Panc1 (cell line): ENCODE measurements around the gene CD300E. TPM values are rescaled to one million over a fixed set of nuclear protein-coding genes. Genes with fewer than 3 reads are reported as not detected.

ENCODE experiments used
- ATAC-seq: fragments of 200-7000 bp; cut with Tn5 transposase; 2 replicates; pipeline ENCODE4 v1.9.1; 2020; ENCODE audit warnings: mild to moderate bottlenecking, moderate library complexity
- BruUV-seq: library from RNA; stranded (reverse); fragments of 400-500 nt; replicated peaks from 2 replicates; lab custom pipeline; 2021; lab: Mats Ljungman, UMichigan
- CTCF ChIA-PET: fragments of 300-600 bp; sonication (Branson Sonifier 250); formaldehyde crosslinking; loops from one replicate; lab custom pipeline; 2022; ENCODE audit warnings: antibody characterized with exemption; lab: Charles Lee
- POLR2A ChIA-PET: fragments of 300-600 bp; sonication (Branson Sonifier 250); formaldehyde crosslinking; loops from one replicate; lab custom pipeline; 2022; ENCODE audit warnings: antibody characterized with exemption; lab: Charles Lee
- DNase-seq: peaks from one replicate; pipeline ENCODE4 v3.0.0-alpha.2; 2010; ENCODE audit warnings: low read depth, low spot score
- H3K27ac ChIP-seq: 2 replicates; pipeline ENCODE4 v1.5.1; 2011; ENCODE audit warnings: mild to moderate bottlenecking, low read length, inconsistent platforms
- H3K27me3 ChIP-seq: fragments of 200-500 bp; sonication (Bioruptor generic); 2 replicates; pipeline ENCODE4 v1.6.0; 2014; ENCODE audit warnings: low read length, inconsistent platforms; ENCODE audit not compliant: control insufficient read depth, insufficient read depth
- H3K36me3 ChIP-seq: fragments of 200-500 bp; sonication (Bioruptor generic); 2 replicates; pipeline ENCODE4 v1.5.1; 2014; ENCODE audit warnings: inconsistent platforms, mild to moderate bottlenecking, low read length, moderate library complexity; ENCODE audit not compliant: control insufficient read depth, insufficient read depth
- H3K4me1 ChIP-seq: 2 replicates; pipeline ENCODE4 v1.5.1; 2011; ENCODE audit warnings: inconsistent platforms, mild to moderate bottlenecking, low read length, moderate library complexity; ENCODE audit not compliant: control insufficient read depth, insufficient read depth
- H3K4me3 ChIP-seq, 2 experiments: 2 replicates each; pipeline ENCODE4 v1.5.1; 2011 to 2012; ENCODE audit warnings: low read depth in 2 of 2, low read length in 2 of 2, mild to moderate bottlenecking in 2 of 2, inconsistent platforms in 1 of 2, moderate library complexity in 1 of 2
- H3K9me3 ChIP-seq: fragments of 200-500 bp; sonication (Bioruptor generic); 2 replicates; pipeline ENCODE4 v1.5.1; 2014; ENCODE audit warnings: low read depth, mild to moderate bottlenecking, inconsistent platforms, low read length, moderate library complexity; ENCODE audit not compliant: control insufficient read depth, insufficient read depth
- CTCF ChIP-seq: fragments of 450-650 bp; IDR thresholded peaks from 2 replicates; pipeline ENCODE4 v1.5.1; 2017; ENCODE audit warnings: mild to moderate bottlenecking
- POLR2AphosphoS5 ChIP-seq: IDR thresholded peaks from 2 replicates; pipeline ENCODE4 v1.6.1; 2012; ENCODE audit warnings: mild to moderate bottlenecking, low read depth, low read length, moderate library complexity
- REST ChIP-seq, 2 experiments: IDR thresholded peaks; 2 replicates each; pipeline ENCODE4 v1.6.1; 2011 to 2012; ENCODE audit warnings: low read depth in 2 of 2, control low read depth in 1 of 2, low read length in 1 of 2, mild to moderate bottlenecking in 1 of 2, moderate library complexity in 1 of 2; ENCODE audit not compliant: insufficient read depth in 1 of 2
- SIN3A ChIP-seq: IDR thresholded peaks from 2 replicates; pipeline ENCODE4 v1.6.1; 2012; ENCODE audit warnings: low read depth, mild to moderate bottlenecking, low read length, moderate library complexity, borderline replicate concordance; ENCODE audit not compliant: insufficient read depth
- TCF7L2 ChIP-seq: IDR thresholded peaks from 2 replicates; pipeline ENCODE4 v1.6.1; 2011; ENCODE audit warnings: mild to moderate bottlenecking, low read depth, low read length, inconsistent platforms
- in situ Hi-C: cut with HindIII; loops from 2 replicates; pipeline ENCODE4 v1.10.0; 2016; ENCODE audit warnings: low sequenced_read_pairs, low pct_unique_long_range_greater_than_20kb
- intact Hi-C: fragments of 100-400 bp; cut with micrococcal nuclease; formaldehyde crosslinking; loops from one replicate; pipeline ENCODE4 v1.10.0; 2022; ENCODE audit not compliant: unreplicated experiment
- total RNA-seq: library from RNA; stranded (reverse); gene quantifications from one replicate; pipeline ENCODE4 v1.2.1, GENCODE V29; 2021; ENCODE audit not compliant: unreplicated experiment

CD300E gene
- total RNA-seq, 1 experiment from 2014 or later, result not detected

GRCh38 chr17:74641224-74641957, 17.9 kb upstream of the CD300E start:
- ATAC-seq, result no peak

GRCh38 chr17:74639704-74640151, 16.2 kb upstream of the CD300E start:
- in situ Hi-C loops (no loop called here), intact Hi-C loops (loop anchor here (5.0 kb wide), 1 partner anchor 87 kb away; no protein-coding TSS in a partner anchor)
- no peak overlapping the region for H3K4me3 ChIP-seq
- H3K27me3 ChIP-seq, result peaks cover 23% of the 10 kb centered on the region
- CTCF ChIA-PET, result no interaction called here
- TF ChIP-seq REST (IDR thresholded peaks at IDR 0.05; ENCODE audit: insufficient read depth in 1 of 2, low read depth in 2 of 2, low read length in 1 of 2), result no peak
- POLR2A ChIA-PET, result no interaction called here
- no peaks in the 10 kb centered on the region for H3K4me1 ChIP-seq
- no peaks in the 10 kb centered on the region for H3K36me3 ChIP-seq
- DNase-seq (no peak), ATAC-seq (no peak)
- no peak overlapping the region for H3K27ac ChIP-seq
- no peaks in the 10 kb centered on the region for H3K9me3 ChIP-seq
- BruUV-seq, result no TSS peak

More at GRCh38 chr17:74641224-74641957, 17.9 kb upstream of the CD300E start:
- ChIA-PET CTCF (interaction anchor here (0.6 kb wide), 1 partner anchor 23 kb away, joined by 7 read pairs; no protein-coding TSS in a partner anchor), POLR2A (no interaction called here)
- H3K27me3 ChIP-seq, result peaks cover 29% of the 10 kb centered on the region
- H3K4me1 ChIP-seq, result no peaks in the 10 kb centered on the region
- TF ChIP-seq SIN3A (no peak), CTCF (no peak), TCF7L2 (no peak), REST (IDR thresholded peaks at IDR 0.05; ENCODE audit: insufficient read depth in 1 of 2, low read depth in 2 of 2, low read length in 1 of 2) (no peak), POLR2AphosphoS5 (no peak)
- no peaks in the 10 kb centered on the region for H3K36me3 ChIP-seq
- no peak overlapping the region for H3K27ac ChIP-seq
- no peak overlapping the region for H3K4me3 ChIP-seq
- DNase-seq, result no peak
- H3K9me3 ChIP-seq, result no peaks in the 10 kb centered on the region
- intact Hi-C loops (loop anchor here (5.0 kb wide), 1 partner anchor 89 kb away; no protein-coding TSS in a partner anchor), in situ Hi-C loops (no loop called here)
- BruUV-seq, result no TSS peak
